Activated CD8-positive, alpha-beta T cell treated with anti-CD3 and anti-CD28 coated beads for 36 hours (primary cell): Measurements from ENCODE around the gene NIPAL4. TPM values are rescaled to one million over a fixed set of nuclear protein-coding genes. Genes with fewer than 3 reads are reported as not detected.

ENCODE experiments used
- ATAC-seq: fragments of 200-7000 bp; cut with Tn5 transposase; one replicate; pipeline ENCODE4 v1.10.0; 2021; ENCODE audit warnings: mild to moderate bottlenecking, moderate library complexity
- CTCF ChIA-PET: fragments of 350-600 bp; sonication (Branson Sonifier 250); formaldehyde crosslinking; loops from one replicate; lab custom pipeline; 2021; ENCODE audit warnings: antibody characterized with exemption; lab: Charles Lee
- POLR2A ChIA-PET: fragments of 350-600 bp; sonication (Branson Sonifier 250); formaldehyde crosslinking; loops from one replicate; lab custom pipeline; 2021; ENCODE audit warnings: antibody characterized with exemption; lab: Charles Lee
- DNase-seq: peaks from one replicate; pipeline ENCODE4 v3.0.0-alpha.2; 2020
- H3K27ac Mint-ChIP-seq: one replicate; pipeline ENCODE4 v1.8.0; 2021; ENCODE audit warnings: mild to moderate bottlenecking, mixed read lengths
- H3K27me3 Mint-ChIP-seq: one replicate; pipeline ENCODE4 v1.8.0; 2021; ENCODE audit warnings: mixed read lengths
- H3K36me3 Mint-ChIP-seq: one replicate; pipeline ENCODE4 v1.8.0; 2021; ENCODE audit warnings: low read depth, mixed read lengths
- H3K4me1 Mint-ChIP-seq: one replicate; pipeline ENCODE4 v1.8.0; 2021; ENCODE audit warnings: low read depth, mixed read lengths
- H3K4me3 Mint-ChIP-seq: one replicate; pipeline ENCODE4 v1.8.0; 2021; ENCODE audit warnings: mild to moderate bottlenecking, moderate library complexity, mixed read lengths
- H3K9me3 Mint-ChIP-seq: one replicate; pipeline ENCODE4 v1.8.0; 2021; ENCODE audit warnings: mixed read lengths
- intact Hi-C: fragments of 100-400 bp; cut with micrococcal nuclease; formaldehyde crosslinking; loops from one replicate; pipeline ENCODE4 v1.10.0; 2022
- total RNA-seq, 2 experiments: library from RNA; stranded (reverse); gene quantifications; one replicate each; pipeline ENCODE4 v1.2.3, GENCODE V29; 2021
- TF ChIP-seq, protein P1 (sequence below): fragments of 200-600 bp; IDR thresholded peaks from one replicate; pipeline ENCODE4 v1.8.0; 2022; ENCODE audit warnings: antibody characterized with exemption, mild to moderate bottlenecking

The NIPAL4 gene
- total RNA-seq, 2 experiments from 2014 or later = 0.29 to 0.72 TPM

DNA sequence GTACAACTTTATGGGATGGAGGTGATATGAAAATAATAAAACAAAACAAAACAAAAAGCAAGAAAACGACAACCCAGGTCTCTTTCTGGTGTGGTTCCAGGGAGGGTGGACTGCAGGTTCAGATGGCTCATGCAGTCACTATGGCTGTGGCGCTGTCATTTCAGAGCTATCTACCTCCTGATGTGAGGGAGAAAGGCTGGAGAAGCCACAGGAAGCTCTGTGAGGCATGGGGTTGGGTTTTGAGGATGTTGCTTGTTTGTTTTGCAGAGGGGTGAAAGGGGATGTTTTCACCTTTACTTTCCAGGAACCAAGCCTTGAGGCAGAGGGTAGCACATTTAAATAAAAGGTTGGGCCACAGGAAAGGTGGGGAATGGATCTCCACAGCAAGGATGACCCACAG lies 18.7 kb downstream of the NIPAL4 start:
- no peak for ATAC-seq
- Mint-ChIP-seq H3K9me3 (no peaks in the 10 kb centered on the region), H3K27me3 (no peaks in the 10 kb centered on the region), H3K4me3 (no peak overlapping the region), H3K36me3 (peaks cover 5% of the 10 kb centered on the region), H3K4me1 (no peaks in the 10 kb centered on the region), H3K27ac (no peak overlapping the region)
- intact Hi-C loops = loop anchor here (10.0 kb wide), 1 partner anchor 154 kb away; no protein-coding TSS in a partner anchor
- ChIA-PET CTCF (interaction anchor here (0.6 to 1.4 kb wide), 3 partner anchors 9 to 114 kb away, joined by 3 to 6 read pairs (median 3); no protein-coding TSS in a partner anchor), POLR2A (interaction anchor here (0.8 kb wide), 1 partner anchor 154 kb away, joined by 3 read pairs; no protein-coding TSS in a partner anchor)
- TF ChIP-seq, protein P1, sequence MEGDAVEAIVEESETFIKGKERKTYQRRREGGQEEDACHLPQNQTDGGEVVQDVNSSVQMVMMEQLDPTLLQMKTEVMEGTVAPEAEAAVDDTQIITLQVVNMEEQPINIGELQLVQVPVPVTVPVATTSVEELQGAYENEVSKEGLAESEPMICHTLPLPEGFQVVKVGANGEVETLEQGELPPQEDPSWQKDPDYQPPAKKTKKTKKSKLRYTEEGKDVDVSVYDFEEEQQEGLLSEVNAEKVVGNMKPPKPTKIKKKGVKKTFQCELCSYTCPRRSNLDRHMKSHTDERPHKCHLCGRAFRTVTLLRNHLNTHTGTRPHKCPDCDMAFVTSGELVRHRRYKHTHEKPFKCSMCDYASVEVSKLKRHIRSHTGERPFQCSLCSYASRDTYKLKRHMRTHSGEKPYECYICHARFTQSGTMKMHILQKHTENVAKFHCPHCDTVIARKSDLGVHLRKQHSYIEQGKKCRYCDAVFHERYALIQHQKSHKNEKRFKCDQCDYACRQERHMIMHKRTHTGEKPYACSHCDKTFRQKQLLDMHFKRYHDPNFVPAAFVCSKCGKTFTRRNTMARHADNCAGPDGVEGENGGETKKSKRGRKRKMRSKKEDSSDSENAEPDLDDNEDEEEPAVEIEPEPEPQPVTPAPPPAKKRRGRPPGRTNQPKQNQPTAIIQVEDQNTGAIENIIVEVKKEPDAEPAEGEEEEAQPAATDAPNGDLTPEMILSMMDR = no peak
- DNase-seq = no peak

DNA sequence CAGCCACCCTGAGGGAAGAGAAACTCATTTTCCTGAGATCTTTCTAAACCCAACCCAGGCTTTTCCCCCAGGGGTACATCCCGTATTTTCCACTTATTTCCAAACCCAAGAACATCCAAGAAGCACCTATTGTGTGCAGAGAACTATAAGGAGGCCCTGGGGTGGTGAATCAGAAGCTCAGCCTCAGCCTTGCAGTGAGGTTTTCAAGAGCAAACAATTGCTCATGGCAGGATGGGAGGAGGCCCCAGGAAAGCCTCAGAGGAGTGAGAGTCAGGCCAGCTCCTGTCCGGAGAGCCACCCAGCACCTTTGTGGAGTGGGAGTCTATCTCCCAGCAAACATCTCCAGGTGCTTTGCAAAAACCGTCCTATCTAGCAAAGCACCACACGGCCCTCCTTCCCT lies 19.2 kb downstream of the NIPAL4 start:
- no peak overlapping the region for H3K27ac Mint-ChIP-seq
- DNase-seq (no peak), ATAC-seq (no peak)
- intact Hi-C loops = loop anchor here (10.0 kb wide), 1 partner anchor 154 kb away; no protein-coding TSS in a partner anchor
- POLR2A ChIA-PET = no interaction called here
- no peaks in the 10 kb centered on the region for H3K9me3 Mint-ChIP-seq
- H3K36me3 Mint-ChIP-seq = peaks cover 5% of the 10 kb centered on the region
- H3K27me3 Mint-ChIP-seq = no peaks in the 10 kb centered on the region
- no peaks in the 10 kb centered on the region for H3K4me1 Mint-ChIP-seq
- TF ChIP-seq, protein P1 = no peak
- CTCF ChIA-PET = interaction anchor here (0.6 to 1.4 kb wide), 5 partner anchors 9 to 114 kb away, joined by 3 to 6 read pairs (median 3); no protein-coding TSS in a partner anchor
- H3K4me3 Mint-ChIP-seq = no peak overlapping the region

DNA sequence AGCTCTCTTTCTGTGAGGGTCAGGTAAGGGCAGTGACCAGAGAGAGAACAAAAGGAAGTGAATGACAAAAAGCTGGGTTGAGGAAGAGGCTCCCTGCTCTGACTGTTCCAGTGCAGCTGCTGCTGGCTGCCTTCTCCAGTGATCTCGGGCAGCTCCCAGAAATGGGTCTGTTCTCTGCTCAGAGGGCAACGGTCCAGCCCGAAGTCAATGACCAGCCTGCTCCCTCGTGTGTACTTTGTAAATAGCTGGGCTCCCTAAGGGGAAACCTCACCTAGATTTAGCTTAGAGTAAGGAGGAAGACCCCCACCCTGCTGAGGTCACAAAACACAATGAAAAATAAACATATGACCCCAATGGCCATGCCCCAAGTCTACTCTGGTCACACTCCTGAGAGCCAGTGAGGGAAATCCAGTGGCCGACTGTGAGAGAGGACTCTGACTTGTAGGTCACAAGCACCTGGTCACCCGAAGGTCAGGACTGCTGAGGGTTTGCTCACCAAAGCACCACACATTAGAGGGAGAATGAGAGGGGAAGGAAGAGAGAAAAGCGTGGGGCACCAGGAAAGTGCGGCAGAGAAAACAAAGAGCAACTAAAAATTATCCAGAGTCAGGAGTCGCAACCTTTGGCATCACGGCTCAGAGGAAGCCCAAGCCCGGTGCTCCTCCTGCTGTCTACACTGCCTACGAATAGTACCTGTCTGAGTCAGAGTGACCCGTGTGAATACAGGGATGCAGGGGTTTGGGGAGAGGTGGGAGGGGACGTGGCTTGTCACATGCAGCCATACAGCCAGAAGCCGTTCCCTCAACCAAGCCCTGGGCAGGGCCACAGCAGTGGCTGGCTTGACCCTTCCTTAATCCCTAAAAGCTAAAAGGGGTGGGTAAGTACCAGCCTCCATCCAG lies 19.8 kb downstream of the NIPAL4 start:
- TF ChIP-seq, protein P1 = no peak
- ChIA-PET POLR2A (no interaction called here), CTCF (interaction anchor here (0.8 to 1.5 kb wide), 7 partner anchors 10 to 264 kb away, joined by 3 to 6 read pairs (median 4); partner anchors contain the start of gene LSM11)
- DNase-seq = no peak
- H3K27me3 Mint-ChIP-seq = no peaks in the 10 kb centered on the region
- no peak overlapping the region for H3K4me3 Mint-ChIP-seq
- ATAC-seq = no peak
- H3K9me3 Mint-ChIP-seq = no peaks in the 10 kb centered on the region
- no peak overlapping the region for H3K27ac Mint-ChIP-seq
- no peaks in the 10 kb centered on the region for H3K4me1 Mint-ChIP-seq
- intact Hi-C loops = loop anchor here (10.0 kb wide), 1 partner anchor 155 kb away; no protein-coding TSS in a partner anchor
- peaks cover 5% of the 10 kb centered on the region for H3K36me3 Mint-ChIP-seq

DNA sequence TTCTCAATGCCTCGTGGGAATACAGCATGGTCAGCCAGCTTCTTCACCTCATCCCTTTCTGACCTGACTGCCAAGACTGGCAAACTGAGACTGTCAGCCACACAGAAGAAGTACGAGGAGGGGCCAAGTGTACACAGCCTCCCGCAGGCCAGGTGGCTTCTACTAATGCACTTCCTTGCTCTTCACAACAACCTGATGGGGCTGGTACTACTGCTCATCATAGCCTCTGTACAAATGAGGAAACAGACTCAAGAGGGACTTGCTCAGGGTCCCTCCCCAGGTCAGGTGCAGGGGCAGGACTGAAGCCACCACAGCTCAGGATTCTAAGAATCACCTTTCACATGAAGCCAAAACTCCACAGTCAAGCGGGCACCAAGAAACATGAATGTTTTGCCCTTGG lies 21.3 kb downstream of the NIPAL4 start:
- no peak overlapping the region for H3K27ac Mint-ChIP-seq
- DNase-seq = no peak

More for the DNA sequence above, 21.3 kb downstream of the NIPAL4 start:
- H3K4me3 Mint-ChIP-seq = no peak overlapping the region
- ChIA-PET POLR2A (no interaction called here), CTCF (interaction anchor here (0.9 to 1.7 kb wide), 5 partner anchors 9 to 262 kb away, joined by 3 to 6 read pairs (median 4); partner anchors contain the start of gene LSM11)
- intact Hi-C loops = no loop called here
- no peaks in the 10 kb centered on the region for H3K9me3 Mint-ChIP-seq
- ATAC-seq = no peak
- TF ChIP-seq, protein P1 = no peak
- no peaks in the 10 kb centered on the region for H3K27me3 Mint-ChIP-seq
- no peaks in the 10 kb centered on the region for H3K4me1 Mint-ChIP-seq
- peaks cover 5% of the 10 kb centered on the region for H3K36me3 Mint-ChIP-seq
